Fibroblast of upper back skin (primary cell): ENCODE results near the gene TNRC6B.
A peak's percentile ranks its signal among the peaks of the same experiment; 100 is the strongest.
"Not testable (repeated sequence)": the region's sequence is repeated elsewhere in the genome, so short reads cannot be mapped to it uniquely, and the experiment has no call there.

Experiments used
- DNase-seq: peaks from one replicate; pipeline ENCODE4 v3.0.0-alpha.2; 2013

TNRC6B gene, protein sequence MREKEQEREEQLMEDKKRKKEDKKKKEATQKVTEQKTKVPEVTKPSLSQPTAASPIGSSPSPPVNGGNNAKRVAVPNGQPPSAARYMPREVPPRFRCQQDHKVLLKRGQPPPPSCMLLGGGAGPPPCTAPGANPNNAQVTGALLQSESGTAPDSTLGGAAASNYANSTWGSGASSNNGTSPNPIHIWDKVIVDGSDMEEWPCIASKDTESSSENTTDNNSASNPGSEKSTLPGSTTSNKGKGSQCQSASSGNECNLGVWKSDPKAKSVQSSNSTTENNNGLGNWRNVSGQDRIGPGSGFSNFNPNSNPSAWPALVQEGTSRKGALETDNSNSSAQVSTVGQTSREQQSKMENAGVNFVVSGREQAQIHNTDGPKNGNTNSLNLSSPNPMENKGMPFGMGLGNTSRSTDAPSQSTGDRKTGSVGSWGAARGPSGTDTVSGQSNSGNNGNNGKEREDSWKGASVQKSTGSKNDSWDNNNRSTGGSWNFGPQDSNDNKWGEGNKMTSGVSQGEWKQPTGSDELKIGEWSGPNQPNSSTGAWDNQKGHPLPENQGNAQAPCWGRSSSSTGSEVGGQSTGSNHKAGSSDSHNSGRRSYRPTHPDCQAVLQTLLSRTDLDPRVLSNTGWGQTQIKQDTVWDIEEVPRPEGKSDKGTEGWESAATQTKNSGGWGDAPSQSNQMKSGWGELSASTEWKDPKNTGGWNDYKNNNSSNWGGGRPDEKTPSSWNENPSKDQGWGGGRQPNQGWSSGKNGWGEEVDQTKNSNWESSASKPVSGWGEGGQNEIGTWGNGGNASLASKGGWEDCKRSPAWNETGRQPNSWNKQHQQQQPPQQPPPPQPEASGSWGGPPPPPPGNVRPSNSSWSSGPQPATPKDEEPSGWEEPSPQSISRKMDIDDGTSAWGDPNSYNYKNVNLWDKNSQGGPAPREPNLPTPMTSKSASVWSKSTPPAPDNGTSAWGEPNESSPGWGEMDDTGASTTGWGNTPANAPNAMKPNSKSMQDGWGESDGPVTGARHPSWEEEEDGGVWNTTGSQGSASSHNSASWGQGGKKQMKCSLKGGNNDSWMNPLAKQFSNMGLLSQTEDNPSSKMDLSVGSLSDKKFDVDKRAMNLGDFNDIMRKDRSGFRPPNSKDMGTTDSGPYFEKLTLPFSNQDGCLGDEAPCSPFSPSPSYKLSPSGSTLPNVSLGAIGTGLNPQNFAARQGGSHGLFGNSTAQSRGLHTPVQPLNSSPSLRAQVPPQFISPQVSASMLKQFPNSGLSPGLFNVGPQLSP (N-terminal part only)

DNA sequence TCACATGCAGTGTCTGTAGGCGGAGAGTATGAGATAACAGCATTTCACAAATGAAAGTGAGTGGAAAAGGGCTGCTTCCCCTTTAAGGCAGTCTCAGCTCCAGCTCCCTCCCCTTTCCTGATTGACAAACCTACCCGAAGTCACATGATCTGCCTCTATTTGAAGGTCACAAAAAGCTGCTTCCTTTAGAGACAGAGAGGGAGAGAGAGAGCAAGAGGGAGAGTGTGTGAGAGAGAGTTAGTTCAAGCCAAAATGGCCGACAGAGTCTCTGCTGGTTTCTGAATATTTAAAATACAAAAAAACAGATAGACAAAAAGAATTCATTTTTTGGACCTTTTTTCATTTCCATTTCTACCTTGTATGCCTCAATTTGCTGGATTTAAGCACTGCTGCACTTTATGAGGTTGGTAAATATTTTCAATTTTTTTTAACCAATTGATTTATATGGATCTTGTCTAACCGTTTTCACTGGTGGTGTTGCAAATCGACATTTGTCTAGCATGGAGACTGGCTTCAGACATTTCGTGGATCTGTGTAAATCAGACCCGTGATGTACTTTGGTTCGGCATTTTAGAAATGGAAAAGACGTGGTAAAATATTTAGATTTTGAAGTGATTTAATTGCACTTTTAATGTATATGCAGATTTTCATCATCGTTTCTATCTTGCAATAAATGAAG, at the start of gene TNRC6B:
Gene TNRC6B, plus strand, starts transcription at position 188 of the 679 bp plus-strand sequence. Its CDS starts 211 bp downstream, at position 399.
- DNase-seq, result peak; percentile 98

DNA sequence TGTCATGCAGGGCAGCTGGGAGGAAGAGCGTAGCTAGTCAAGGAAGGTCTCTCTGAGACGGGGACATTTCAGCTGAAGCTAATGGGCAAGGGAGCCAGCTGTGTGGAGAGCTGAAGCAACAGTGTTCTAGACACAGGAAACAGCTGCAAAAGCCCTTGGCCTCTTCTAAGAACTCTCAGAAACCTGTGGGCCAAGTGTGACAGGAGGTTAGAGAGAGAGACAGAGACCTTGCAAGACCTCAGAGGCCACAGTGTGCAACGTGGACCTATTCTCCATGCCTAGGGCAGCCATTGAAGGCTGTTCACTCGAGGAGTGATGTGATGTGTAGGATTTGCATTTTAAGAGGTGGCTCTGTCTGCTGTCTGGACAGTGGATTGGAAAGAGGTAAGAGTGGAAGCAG, 48.7 kb upstream of the TNRC6B start:
- no peak for DNase-seq

DNA sequence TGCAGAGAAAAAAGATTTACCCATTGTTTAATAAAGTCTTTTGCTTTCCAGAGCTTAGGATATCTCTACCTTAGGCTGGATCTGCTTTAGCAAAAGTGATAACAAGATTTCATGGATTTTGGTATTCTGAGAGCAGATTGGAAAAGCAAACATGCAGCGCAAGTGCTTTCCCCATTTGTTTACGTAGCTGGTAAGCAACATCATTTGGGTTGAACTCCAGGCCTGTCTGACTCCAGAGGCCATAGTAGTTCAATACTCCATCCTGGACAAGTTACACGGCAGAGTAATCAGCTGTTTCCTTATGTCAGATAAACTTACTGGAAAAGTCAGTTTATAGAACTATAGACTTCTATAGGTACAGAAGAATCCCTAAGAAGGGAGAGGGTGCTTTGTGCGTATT, 40.6 kb upstream of the TNRC6B start:
- DNase-seq, result no peak

DNA sequence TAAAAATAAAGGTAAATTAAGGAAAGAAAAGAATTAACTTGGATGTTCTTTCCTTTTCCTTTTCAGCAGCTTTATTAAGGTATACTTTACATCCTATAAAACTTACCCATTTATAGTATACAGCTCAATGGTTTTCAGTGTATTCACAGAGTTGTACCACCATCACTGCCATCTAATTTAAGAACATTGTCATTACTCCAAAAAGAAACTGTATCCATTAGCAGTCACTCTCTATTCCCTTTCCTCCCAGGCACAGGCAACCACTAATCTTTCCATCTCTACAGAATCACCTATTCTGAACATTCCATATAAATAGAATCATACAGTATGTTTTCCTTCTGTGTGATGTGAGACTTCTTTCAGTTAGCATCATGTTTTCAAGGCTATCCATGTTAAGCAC, 38.9 kb upstream of the TNRC6B start:
- no peak for DNase-seq

DNA sequence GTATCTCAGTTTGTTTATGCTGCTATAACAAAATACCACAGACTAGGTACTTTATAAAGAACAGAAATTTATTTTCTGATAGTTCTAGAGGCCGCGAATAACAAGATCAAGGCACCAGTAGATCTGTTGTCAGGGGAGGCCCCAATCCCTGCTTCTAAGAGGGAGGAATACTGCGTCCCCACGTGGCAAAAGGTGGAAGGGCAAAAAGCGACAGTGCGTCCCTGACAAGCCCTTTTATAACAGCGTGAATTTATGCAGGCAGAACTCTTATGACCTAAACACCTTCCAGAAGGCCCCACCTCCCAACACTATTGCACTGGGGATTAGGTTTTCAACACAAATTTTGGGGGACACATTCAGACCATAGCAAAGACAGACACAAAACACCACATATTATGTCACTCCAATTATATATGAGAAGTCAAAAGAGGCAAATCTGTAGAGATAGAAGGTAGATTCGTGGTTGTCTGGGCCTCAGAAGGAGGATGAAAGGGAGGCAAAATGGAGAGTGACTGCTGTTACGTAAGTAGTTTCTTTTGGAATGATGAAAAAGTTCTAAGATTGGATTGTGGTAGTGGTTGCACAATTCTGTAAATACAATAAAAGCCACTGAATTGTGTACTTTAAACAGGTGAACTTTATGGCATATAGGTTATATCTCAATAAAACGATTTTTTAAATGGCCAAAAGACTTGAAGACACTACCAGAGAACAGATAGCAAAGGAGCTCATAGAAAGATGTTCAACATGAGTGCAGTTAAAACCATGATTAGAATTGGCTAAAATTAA, 30.1 kb upstream of the TNRC6B start:
- no peak for DNase-seq

DNA sequence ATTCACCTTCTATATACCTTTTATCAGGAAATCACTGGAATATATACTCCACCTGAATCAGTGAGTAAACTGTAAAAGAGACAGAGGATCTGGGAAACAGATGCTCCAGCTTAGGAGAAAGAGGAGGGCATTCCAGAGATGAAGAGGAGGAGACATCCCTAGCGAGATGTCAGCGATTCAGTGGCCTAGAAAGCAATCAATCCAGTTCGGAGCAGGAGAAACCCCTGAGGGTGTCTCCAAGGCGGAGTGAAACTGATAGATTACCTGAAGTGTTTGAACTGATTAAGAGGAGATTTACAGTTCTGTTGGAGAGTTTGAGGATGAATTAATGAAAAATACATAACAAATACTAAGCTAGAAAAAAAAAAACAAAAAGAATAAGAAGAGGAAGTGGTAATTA, 24.5 kb upstream of the TNRC6B start:
- DNase-seq, result no peak

DNA sequence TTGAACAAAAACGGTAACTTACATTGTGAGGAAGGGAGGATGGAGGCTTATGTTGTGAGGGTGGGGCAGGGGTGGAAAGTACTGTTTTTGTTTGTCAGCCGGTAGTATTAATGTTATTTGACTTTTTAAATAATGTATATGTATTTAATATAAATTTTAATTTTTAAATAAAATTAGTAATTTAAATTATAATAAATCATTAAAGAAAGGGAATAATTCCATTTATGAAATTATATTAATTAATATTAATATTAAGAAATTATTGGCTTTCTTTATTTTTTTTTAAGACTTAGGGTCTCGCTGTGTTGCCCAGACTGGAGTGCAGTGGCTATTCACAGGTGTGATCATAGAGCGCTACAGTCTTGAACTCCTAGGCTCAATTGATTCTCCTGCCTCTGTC, 24.0 kb upstream of the TNRC6B start:
- no peak for DNase-seq

DNA sequence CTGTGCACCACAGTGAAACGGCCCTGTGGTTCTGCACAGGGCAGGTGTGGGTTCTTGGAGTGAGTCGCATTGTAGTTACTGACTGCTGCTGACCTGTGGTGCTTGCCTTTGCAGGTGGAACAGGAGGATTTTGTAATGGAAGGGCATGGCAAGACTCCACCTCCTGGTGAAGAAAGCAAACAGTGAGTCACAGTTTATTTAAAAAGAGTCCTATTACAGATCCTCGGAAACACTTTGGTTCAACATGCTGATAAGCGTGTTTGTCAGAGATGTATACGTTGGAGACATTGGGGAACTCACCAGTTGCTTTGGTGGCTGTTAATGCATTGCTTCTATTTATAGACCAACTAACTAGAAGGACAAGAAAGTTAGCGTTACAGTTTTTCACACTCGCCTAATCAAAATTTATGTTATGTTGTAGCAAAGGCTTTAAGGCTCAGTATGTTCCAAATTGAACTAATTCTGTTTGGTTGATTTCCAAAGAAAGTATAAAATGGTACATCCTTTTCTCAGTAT, 21.7 kb upstream of the TNRC6B start:
- peak; percentile 35 for DNase-seq

DNA sequence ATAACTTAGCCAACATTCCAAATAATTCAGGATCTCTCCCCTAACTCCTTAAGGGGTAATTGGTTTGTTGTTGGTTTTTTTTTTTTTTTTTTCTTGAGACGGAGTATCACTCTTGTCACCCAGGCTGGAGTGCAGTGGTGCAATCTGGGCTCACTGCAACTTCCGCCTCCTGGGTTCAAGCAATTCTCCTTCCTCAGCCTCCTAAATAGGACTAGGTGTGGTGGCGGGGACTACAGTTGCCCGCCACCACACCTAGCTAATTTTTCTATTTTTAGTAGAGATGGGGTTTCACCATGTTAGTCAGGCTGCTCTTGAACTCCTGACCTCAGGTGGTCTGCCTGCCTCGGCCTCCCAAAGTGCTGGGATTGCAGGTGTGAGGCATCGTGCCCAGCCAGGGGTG, 21.0 kb upstream of the TNRC6B start:
- not testable (repeated sequence) for DNase-seq

DNA sequence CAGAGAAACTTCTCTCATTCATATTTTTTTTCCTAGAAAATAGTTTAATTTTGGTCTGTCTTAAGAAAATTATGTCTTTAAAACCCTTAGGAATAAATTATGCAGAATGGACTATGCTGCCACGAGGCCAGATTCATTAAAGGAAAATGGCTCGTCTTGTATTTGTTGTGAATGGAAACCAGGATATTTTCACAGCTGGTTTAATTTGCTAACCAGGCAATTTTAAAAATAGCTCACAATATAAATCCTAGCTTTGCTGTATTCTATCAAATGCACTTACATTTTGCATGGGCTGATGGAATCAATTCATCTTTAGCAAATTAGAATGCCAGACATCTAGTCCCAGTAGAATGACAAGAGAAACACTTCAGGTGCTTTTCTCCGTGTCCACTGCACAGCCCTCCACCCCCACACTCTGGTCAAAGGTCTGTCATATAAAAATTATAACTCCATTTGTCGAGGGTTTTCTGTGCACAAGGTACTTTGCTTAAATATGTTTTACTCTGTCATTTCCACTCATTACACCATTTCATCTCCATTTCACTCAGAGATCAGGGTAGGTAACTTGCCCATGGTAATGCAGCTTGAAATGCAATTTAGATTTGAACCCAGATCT, 20.3 kb upstream of the TNRC6B start:
- no peak for DNase-seq

DNA sequence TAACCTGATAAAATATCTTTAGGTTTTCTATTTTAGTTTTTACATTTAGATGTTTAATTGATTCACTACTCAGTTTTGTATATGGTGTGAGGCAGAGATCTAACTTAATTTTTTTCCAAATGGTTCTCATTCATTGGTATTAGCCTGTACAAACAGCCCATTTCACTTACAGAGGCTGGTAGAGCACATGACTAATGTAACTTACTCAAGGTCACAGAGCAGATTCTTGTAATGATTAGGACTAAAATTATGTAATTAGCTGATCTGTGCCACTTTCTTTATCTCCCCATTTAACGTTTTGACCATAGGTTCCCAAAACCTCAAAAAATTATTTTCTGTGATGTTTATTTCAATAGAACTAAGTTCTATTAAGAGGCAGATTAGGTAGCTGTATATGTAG, 16.5 kb upstream of the TNRC6B start:
- no peak for DNase-seq

DNA sequence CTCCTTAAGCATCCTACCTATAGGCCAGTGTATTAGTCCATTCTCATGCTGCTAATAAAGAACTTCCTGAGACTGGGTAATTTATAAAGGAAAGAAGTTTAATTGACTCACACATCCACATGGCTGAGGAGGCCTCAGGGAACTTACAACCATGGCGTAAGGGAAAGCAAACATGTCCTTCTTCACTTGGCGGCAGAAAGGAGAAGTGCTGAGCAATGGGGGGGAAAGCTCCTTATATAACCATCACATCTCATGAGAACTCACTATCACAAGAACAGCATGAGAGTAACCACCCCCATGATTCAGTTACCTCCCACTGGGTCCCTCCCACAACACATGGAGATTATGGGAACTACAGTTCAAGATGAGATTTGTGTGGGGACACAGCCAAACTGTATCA, 12.2 kb upstream of the TNRC6B start:
- not testable (repeated sequence) for DNase-seq

DNA sequence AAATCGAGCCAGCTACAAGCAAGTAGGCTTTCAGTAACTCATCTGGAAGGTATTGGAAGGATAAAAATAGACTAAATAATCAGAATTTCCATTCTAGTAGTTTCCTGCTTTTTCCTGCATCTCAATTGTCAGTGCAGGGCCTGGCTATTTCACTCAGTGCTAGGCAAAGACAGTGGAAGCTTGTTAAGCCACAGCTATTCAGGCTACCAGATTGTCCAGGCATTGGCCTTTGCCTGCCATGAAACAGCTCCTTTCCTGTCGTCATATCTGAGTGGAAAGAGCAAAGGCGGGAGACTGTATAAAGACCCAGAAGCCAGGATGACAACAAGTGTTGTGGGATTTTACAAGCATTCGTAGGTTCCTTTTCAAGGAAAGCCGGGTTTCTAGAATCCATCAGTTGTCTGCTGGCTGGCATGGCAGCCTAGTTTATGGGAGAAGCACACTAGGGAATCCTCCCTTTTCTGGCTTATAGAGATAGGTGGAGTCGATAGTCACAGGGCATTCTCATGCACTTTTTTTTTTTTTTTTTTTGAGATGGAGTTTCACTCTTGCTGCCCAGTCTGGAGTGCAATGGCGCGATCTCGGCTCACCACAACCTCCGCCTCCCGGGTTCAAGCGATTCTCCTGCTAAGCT, 2.0 kb upstream of the TNRC6B start:
- DNase-seq, result peak; percentile 72

DNA sequence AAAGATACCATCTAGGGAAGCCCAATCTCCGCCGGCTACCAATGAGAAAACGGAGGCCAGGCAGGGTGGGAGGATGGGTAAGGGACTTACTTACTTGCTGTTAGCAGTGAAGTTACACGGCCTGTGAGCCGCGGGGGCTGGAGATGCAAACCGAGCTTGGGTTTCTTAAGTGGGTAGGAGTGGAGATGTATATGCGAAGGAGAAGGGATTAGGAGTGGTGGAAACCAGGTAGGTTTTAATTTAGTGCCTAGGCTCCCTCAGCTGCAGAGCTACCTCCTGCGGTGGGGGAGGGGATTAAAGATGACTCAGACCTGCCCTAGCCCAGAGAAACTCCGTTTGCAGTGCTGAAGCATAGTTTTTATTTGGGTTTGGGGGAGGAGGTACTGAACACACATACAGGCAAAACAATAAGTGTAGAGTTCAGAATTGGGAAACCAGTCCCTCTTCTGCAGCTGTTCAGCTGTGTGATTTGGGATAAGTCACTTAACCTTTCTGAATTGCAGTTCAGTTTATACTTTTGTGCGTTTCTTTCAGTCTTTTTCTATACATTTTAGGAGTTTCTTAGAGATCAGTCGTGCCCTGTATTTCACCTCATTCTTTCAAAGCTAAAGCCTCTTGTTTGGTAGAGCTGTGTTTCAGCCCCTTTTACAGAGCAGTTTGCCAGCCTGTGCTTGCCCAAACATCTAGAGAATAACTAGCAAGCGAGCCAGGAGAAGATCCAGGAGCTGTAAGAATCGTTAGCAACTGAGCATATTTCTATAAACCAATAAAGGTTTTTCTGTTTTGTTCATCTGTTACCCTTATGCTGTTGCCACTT, 596 bp upstream of the TNRC6B start:
- peak; percentile 77 for DNase-seq

DNA sequence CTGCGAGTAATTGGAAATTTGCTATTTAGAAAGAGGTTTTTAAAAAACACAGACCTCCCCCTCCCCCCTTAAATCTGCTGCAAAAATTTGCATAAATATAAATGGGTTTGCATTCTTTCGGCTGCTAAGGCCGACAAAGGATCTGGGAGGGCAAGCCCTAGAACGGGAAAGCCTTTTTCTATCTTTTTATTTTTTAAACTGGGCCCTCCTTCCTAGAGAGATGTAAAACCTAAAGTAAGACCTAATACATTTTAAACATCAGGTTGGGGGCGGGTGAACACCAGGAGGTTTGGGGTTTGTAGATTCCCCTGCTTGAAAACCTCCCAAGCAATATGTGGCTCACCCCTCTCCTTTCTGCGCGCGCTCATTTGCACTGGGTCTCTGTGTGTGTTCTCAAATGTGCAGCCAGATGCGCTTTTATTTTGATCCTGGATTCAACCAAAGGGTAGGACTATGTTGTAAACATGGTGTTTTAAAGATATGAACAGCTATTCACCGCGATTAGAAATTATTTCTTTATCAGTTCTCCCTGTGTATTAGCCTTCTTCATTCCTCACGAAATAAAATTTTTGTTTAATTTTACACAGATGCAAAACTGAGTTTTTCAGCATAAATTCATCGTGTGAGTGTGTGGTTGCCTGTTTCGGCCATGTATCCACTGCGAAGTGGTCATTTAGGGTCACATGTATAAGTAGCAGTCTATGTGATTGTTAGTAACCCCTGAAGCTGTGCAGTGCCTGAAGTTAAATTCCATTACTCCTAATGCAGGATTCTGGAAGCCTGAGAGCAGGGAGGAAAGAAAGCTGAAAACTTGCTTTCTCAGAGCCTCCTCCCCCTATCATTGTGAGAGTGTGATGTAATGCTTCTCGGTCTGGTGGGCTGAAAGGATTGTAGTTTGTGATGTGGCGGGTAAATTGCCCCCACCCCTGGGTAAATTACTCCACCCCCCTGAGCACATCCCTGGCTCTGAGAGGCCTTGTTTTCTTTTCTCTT, 988 bp downstream of the TNRC6B start:
- DNase-seq, result peak; percentile 77

DNA sequence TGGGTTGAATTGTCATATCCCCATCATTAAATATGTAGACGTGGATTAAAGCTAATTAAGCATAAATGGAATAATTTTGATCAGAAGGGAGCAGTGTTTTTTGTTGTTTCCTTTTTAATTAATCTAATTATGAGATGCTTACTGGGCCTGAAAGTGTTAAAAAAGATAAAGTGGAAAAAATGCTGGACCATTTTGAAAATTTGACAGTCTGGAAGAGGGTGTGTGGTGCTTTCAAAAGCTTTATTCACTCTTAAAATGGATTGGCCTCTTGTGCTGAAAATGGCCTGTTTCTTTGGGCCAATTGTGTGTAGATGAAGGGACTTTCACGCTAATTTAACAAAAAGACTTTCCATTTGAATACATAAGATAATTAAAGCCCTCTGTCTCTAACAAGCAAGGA, 1.8 kb downstream of the TNRC6B start:
- no peak for DNase-seq

DNA sequence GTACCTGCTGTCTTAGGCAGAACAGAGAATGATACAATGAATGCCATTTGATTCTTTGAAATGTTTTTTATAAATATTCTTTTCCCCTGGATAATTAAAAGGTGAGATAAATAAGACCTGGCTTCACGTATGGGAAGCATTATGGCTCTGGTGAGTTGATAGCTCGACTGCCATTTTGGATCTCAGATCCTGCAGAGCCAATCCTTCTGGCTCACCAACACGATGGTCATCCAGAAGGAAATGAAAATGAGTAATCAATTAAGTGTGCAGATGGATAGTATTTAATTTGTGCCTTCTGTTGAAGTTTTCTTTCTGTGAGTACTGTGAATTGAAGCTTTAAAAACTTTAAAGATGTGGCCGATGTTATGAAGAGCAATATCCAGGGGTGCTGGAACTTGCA, 2.7 kb downstream of the TNRC6B start:
- no peak for DNase-seq

DNA sequence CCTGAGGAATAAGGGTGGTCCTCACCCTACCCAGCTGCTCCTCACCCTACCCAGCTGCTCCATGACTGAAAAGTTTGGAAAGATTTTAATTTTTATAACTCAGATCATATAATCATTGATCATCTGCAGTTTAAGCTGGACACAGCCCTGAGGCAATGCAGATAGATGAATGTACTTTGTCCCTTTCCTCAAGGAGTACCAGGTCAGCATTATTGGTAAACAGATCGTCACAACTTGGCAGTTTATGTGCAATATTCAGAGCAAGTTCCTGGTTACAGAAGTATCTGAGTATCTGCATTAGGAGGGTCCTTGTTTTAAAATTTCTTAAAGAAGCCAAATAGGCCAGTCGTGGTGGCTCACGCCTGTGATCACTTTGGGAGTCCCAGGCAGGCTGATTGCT, 3.6 kb downstream of the TNRC6B start:
- no peak for DNase-seq
